Measurements from ENCODE around the gene SLC1A6.

The SLC1A6 gene

DNA sequence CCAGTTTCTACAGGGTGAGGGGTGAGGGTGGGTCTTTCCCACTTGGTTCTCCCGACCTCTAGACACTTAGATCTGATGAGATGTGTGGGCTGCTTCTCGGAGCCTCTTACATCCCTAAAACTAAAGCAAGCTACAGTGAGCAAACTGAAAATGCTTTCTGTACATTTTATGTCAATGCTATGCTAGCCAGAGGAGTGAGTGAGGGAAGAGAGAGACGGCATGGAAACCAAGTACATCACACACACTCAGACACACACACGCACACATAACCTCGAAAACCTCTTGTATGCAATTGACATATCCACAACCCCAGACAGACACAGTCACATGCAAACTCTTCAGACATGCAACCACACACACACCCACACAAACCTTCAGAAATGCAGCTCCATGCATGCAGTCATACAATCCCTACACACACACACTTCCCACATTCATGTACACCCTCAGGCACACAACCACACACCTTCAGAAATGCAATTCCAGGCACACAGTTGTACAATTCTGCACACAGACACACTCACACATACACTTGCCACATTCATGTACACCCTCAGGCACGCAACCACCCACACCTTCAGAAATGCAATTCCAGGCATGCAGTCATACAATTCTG lies 1.4 kb downstream of the SLC1A6 start:
- TF ChIP-seq EZH2phosphoT487 (IDR thresholded peaks at IDR 0.05; ENCODE audit: low read length) (no peak), EZH2 (optimal IDR thresholded peaks at IDR 0.05; ENCODE audit: low read depth, low read length) (no peak)
- TF ChIP-seq, protein P1, sequence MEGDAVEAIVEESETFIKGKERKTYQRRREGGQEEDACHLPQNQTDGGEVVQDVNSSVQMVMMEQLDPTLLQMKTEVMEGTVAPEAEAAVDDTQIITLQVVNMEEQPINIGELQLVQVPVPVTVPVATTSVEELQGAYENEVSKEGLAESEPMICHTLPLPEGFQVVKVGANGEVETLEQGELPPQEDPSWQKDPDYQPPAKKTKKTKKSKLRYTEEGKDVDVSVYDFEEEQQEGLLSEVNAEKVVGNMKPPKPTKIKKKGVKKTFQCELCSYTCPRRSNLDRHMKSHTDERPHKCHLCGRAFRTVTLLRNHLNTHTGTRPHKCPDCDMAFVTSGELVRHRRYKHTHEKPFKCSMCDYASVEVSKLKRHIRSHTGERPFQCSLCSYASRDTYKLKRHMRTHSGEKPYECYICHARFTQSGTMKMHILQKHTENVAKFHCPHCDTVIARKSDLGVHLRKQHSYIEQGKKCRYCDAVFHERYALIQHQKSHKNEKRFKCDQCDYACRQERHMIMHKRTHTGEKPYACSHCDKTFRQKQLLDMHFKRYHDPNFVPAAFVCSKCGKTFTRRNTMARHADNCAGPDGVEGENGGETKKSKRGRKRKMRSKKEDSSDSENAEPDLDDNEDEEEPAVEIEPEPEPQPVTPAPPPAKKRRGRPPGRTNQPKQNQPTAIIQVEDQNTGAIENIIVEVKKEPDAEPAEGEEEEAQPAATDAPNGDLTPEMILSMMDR (IDR thresholded peaks at IDR 0.05; ENCODE audit: low read length), result no peak
- Histone ChIP-seq H3K4me3 (ENCODE audit: low read length) (no peak overlapping the region), H4K20me1 (ENCODE audit: insufficient read depth, low read length) (no peaks in the 10 kb centered on the region), H3K4me2 (ENCODE audit: low read depth, low read length) (no peak overlapping the region), H3K9me2 (replicated peaks; ENCODE audit: insufficient read depth, low read length) (no peaks in the 10 kb centered on the region), H3K36me3 (replicated peaks; ENCODE audit: insufficient read depth, low read length) (no peaks in the 10 kb centered on the region), H3K4me1 (ENCODE audit: low read length) (no peaks in the 10 kb centered on the region), H3K9me3 (replicated peaks; ENCODE audit: insufficient read depth, low read length) (no peaks in the 10 kb centered on the region), H3K79me2 (ENCODE audit: low read length) (no peaks in the 10 kb centered on the region), H3K27ac (ENCODE audit: low read length) (no peak overlapping the region), H3K27me3 (replicated peaks; ENCODE audit: insufficient read depth, low read length) (peaks cover 87% of the 10 kb centered on the region), H3K9ac (ENCODE audit: low read length) (no peak overlapping the region), H2AFZ (ENCODE audit: low read length) (no peak overlapping the region), H3F3A (ENCODE audit: insufficient read depth, low read length) (no peaks in the 10 kb centered on the region)
- no peak for DNase-seq

DNA sequence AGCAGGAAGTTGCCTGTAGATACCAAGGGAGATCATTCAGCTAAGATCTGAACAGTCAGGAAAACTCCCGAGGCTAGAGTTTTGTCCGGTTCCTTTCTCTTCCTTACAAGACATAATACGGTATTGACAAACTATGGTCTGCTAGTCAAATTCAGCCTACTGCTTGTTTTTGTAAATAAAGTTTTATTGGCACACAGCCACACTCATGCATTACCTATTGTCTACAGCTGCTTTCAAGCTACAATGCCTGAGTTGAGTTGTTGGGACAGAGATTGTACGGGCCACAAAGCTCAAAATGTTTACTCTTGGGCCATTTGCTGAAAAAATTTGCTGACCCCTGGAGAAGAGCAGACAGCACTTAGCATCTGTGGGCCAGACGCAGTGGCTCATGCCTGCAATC lies 2.5 kb downstream of the SLC1A6 start:
- Histone ChIP-seq H3F3A (ENCODE audit: insufficient read depth, low read length) (no peaks in the 10 kb centered on the region), H3K4me2 (ENCODE audit: low read depth, low read length) (no peak overlapping the region), H3K4me3 (ENCODE audit: low read length) (no peak overlapping the region), H3K9me3 (replicated peaks; ENCODE audit: insufficient read depth, low read length) (no peaks in the 10 kb centered on the region), H3K36me3 (replicated peaks; ENCODE audit: insufficient read depth, low read length) (no peaks in the 10 kb centered on the region), H4K20me1 (ENCODE audit: insufficient read depth, low read length) (no peaks in the 10 kb centered on the region), H3K9me2 (replicated peaks; ENCODE audit: insufficient read depth, low read length) (no peaks in the 10 kb centered on the region), H3K27ac (ENCODE audit: low read length) (no peak overlapping the region), H3K4me1 (ENCODE audit: low read length) (no peaks in the 10 kb centered on the region), H3K79me2 (ENCODE audit: low read length) (no peaks in the 10 kb centered on the region), H3K9ac (ENCODE audit: low read length) (no peak overlapping the region), H3K27me3 (replicated peaks; ENCODE audit: insufficient read depth, low read length) (peaks cover 86% of the 10 kb centered on the region), H2AFZ (ENCODE audit: low read length) (no peak overlapping the region)
- DNase-seq, result no peak
- TF ChIP-seq EZH2 (optimal IDR thresholded peaks at IDR 0.05; ENCODE audit: low read depth, low read length) (no peak), EZH2phosphoT487 (IDR thresholded peaks at IDR 0.05; ENCODE audit: low read length) (no peak)
- TF ChIP-seq, protein P1 (IDR thresholded peaks at IDR 0.05; ENCODE audit: low read length), result no peak

DNA sequence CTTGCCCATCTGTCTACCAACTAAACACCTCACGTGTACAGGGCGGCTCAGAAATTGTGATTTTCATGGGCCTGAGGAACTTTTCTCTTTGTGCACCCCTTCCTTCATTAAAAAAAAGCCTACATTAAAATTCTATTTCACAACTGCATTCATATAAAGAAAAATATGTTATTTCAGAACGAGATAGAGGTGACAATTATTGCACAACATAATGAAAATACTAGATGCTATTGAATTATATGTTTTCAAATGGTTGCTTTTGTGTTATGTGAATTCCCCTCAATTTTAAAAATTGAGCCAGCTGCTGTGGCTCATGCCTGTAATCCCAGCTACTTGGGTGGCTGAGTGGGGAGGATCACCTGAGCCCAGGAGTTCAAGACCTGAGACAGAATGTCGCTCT lies 5.2 kb downstream of the SLC1A6 start:
- Histone ChIP-seq H3K36me3 (replicated peaks; ENCODE audit: insufficient read depth, low read length) (no peaks in the 10 kb centered on the region), H3K4me1 (ENCODE audit: low read length) (no peaks in the 10 kb centered on the region), H3K79me2 (ENCODE audit: low read length) (no peaks in the 10 kb centered on the region), H3K4me3 (ENCODE audit: low read length) (no peak overlapping the region), H3K9me3 (replicated peaks; ENCODE audit: insufficient read depth, low read length) (no peaks in the 10 kb centered on the region), H3K4me2 (ENCODE audit: low read depth, low read length) (no peak overlapping the region), H2AFZ (ENCODE audit: low read length) (no peak overlapping the region), H3F3A (ENCODE audit: insufficient read depth, low read length) (no peaks in the 10 kb centered on the region), H3K27me3 (replicated peaks; ENCODE audit: insufficient read depth, low read length) (peaks cover 84% of the 10 kb centered on the region), H3K9me2 (replicated peaks; ENCODE audit: insufficient read depth, low read length) (no peaks in the 10 kb centered on the region), H3K9ac (ENCODE audit: low read length) (no peak overlapping the region), H4K20me1 (ENCODE audit: insufficient read depth, low read length) (no peaks in the 10 kb centered on the region), H3K27ac (ENCODE audit: low read length) (no peak overlapping the region)
- DNase-seq, result no peak
- TF ChIP-seq EZH2 (optimal IDR thresholded peaks at IDR 0.05; ENCODE audit: low read depth, low read length) (no peak), EZH2phosphoT487 (IDR thresholded peaks at IDR 0.05; ENCODE audit: low read length) (no peak)
- TF ChIP-seq, protein P1 (IDR thresholded peaks at IDR 0.05; ENCODE audit: low read length), result no peak

All from MM.1S (cell line).